Suprapubic skin (tissue), 4 donors: ENCODE data around the gene HEY2. TPM values are rescaled to one million over a fixed set of nuclear protein-coding genes. Genes with fewer than 3 reads are reported as not detected.
A peak's percentile ranks its signal among the peaks of the same experiment; 100 is the strongest.

Source experiments
- DNase-seq, 2 donors: peaks; one replicate each; pipeline ENCODE4 v3.0.0-alpha.2; 2019; ENCODE audit warnings: low spot score in 2 of 2
- H3K27ac ChIP-seq: fragments of 200-600 bp; sonication (generic); one replicate; pipeline ENCODE4 v1.5.1; 2019
- H3K27me3 ChIP-seq: fragments of 200-600 bp; sonication (generic); one replicate; pipeline ENCODE4 v1.5.1; 2019
- H3K36me3 ChIP-seq: fragments of 200-600 bp; sonication (generic); one replicate; pipeline ENCODE4 v1.5.1; 2019
- H3K4me1 ChIP-seq: fragments of 200-600 bp; sonication (generic); one replicate; pipeline ENCODE4 v1.5.1; 2019
- H3K4me3 ChIP-seq: fragments of 200-600 bp; sonication (generic); one replicate; pipeline ENCODE4 v1.5.1; 2019; ENCODE audit warnings: mild to moderate bottlenecking
- H3K9me3 ChIP-seq: fragments of 200-600 bp; sonication (generic); one replicate; pipeline ENCODE4 v1.5.1; 2019
- CTCF ChIP-seq, 2 donors: fragments of 200-600 bp in 1 of 2; fragments of 450-650 bp in 1 of 2; sonication (generic) in 1 of 2; IDR thresholded peaks; one replicate each; pipeline ENCODE4 v1.5.1; 2016 to 2019; ENCODE audit warnings: antibody characterized with exemption in 2 of 2, mild to moderate bottlenecking in 1 of 2, moderate library complexity in 1 of 2
- EP300 ChIP-seq: sonication (generic); formaldehyde crosslinking; IDR thresholded peaks from one replicate; pipeline ENCODE4 v1.6.1; 2017; ENCODE audit warnings: antibody characterized with exemption
- POLR2A ChIP-seq, 2 donors: fragments of 450-650 bp; IDR thresholded peaks; one replicate each; pipeline ENCODE4 v1.6.1; 2017; ENCODE audit warnings: antibody characterized with exemption in 2 of 2, mild to moderate bottlenecking in 2 of 2, moderate library complexity in 2 of 2
- POLR2AphosphoS5 ChIP-seq, 3 donors: sonication (generic); formaldehyde crosslinking; IDR thresholded peaks; one replicate each; pipeline ENCODE4 v1.6.1; 2017; ENCODE audit warnings: antibody characterized with exemption in 3 of 3
- WGBS: methylation state at CpG from one replicate; pipeline ENCODE4 v1.1.5; 2018; 5-methylcytosine and 5-hydroxymethylcytosine counted together
- total RNA-seq, 4 donors: library from RNA; depleted of rRNA; stranded (reverse); fragments of >200 nt; gene quantifications; one replicate each; pipeline ENCODE4 v1.1.0, GENCODE V29; 2016

Gene HEY2
- total RNA-seq, 4 donors from 2014 or later, result 0.76 to 3.0 (median 1.9) TPM

GRCh38 chr6:125752773-125753172, 3.3 kb downstream of the HEY2 start:
- Histone ChIP-seq H3K27me3 (peaks cover 61% of the 10 kb centered on the region), H3K4me3 (no peak overlapping the region), H3K27ac (no peak overlapping the region), H3K4me1 (peaks cover 26% of the 10 kb centered on the region), H3K9me3 (no peaks in the 10 kb centered on the region), H3K36me3 (no peaks in the 10 kb centered on the region)
- WGBS, result 83% methylated on average over 2 of the region's 2 CpGs
- TF ChIP-seq POLR2A (IDR thresholded peaks at IDR 0.05) (no peak), EP300 (no peak), POLR2AphosphoS5 (IDR thresholded peaks at IDR 0.05) (no peak), CTCF (IDR thresholded peaks at IDR 0.05) (no peak)
- DNase-seq, result no peak

- Histone ChIP-seq H3K27me3 (peaks cover 55% of the 10 kb centered on the region), H3K9me3 (no peaks in the 10 kb centered on the region), H3K4me1 (peaks cover 20% of the 10 kb centered on the region), H3K27ac (no peak overlapping the region), H3K36me3 (no peaks in the 10 kb centered on the region), H3K4me3 (no peak overlapping the region)
- DNase-seq, result no peak
- TF ChIP-seq POLR2AphosphoS5 (IDR thresholded peaks at IDR 0.05) (no peak), CTCF (IDR thresholded peaks at IDR 0.05) (peak in 1 of 2 donors; percentile 17), EP300 (no peak), POLR2A (IDR thresholded peaks at IDR 0.05) (no peak)
- WGBS, result 42% methylated on average over 5 of the region's 5 CpGs
These were observed 3.9 kb downstream of the HEY2 start for GRCh38 chr6:125753218-125753936.

DNA sequence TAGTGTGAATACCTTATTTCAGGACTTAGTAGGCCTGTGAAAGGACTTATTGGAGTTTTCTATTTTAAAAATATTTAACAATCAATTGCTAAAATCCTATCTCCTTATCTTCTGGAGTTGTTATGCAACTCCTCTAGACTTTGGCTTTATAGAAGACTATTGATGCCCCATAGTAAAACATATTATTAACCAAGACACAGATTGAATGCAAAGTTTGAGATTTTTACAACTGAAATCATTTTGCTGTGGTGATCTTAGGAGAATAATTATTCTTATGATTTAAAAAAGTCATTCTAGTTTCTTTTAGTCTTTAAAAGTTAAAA, 4.5 kb downstream of the HEY2 start:
- peaks cover 15% of the 10 kb centered on the region for H3K4me1 ChIP-seq
- no peaks in the 10 kb centered on the region for H3K9me3 ChIP-seq
- TF ChIP-seq POLR2A (IDR thresholded peaks at IDR 0.05) (no peak), EP300 (no peak), CTCF (IDR thresholded peaks at IDR 0.05) (no peak)
- no peak overlapping the region for H3K27ac ChIP-seq
- no peaks in the 10 kb centered on the region for H3K36me3 ChIP-seq
- H3K4me3 ChIP-seq, result no peak overlapping the region
- no peak for DNase-seq
- H3K27me3 ChIP-seq, result peaks cover 55% of the 10 kb centered on the region

GRCh38 chr6:125754566-125754965, 5.1 kb downstream of the HEY2 start:
- no peaks in the 10 kb centered on the region for H3K36me3 ChIP-seq
- peaks cover 12% of the 10 kb centered on the region for H3K4me1 ChIP-seq
- no peaks in the 10 kb centered on the region for H3K9me3 ChIP-seq
- TF ChIP-seq EP300 (no peak), POLR2A (IDR thresholded peaks at IDR 0.05) (no peak), POLR2AphosphoS5 (IDR thresholded peaks at IDR 0.05) (no peak), CTCF (IDR thresholded peaks at IDR 0.05) (no peak)
- WGBS, result 71% methylated on average over 2 of the region's 2 CpGs
- H3K27ac ChIP-seq, result no peak overlapping the region
- no peak overlapping the region for H3K4me3 ChIP-seq
- no peak for DNase-seq
- H3K27me3 ChIP-seq, result peaks cover 60% of the 10 kb centered on the region

GRCh38 chr6:125759184-125759902, 9.9 kb downstream of the HEY2 start:
- WGBS, result 83% methylated on average over 42 of the region's 42 CpGs
- H3K27me3 ChIP-seq, result peaks cover 26% of the 10 kb centered on the region
- no peaks in the 10 kb centered on the region for H3K4me1 ChIP-seq
- H3K4me3 ChIP-seq, result no peak overlapping the region
- DNase-seq, result no peak
- no peaks in the 10 kb centered on the region for H3K9me3 ChIP-seq
- TF ChIP-seq CTCF (IDR thresholded peaks at IDR 0.05) (no peak), POLR2AphosphoS5 (IDR thresholded peaks at IDR 0.05) (no peak), POLR2A (IDR thresholded peaks at IDR 0.05) (no peak), EP300 (no peak)
- H3K36me3 ChIP-seq, result no peaks in the 10 kb centered on the region
- no peak overlapping the region for H3K27ac ChIP-seq
